ENCODE measurements around the gene C1orf115.

Gene C1orf115

GRCh38 chr1:220692436-220693228, 2.5 kb downstream of the C1orf115 start:
- DNase-seq (ENCODE audit: low read depth) = no peak
- H3K4me3 ChIP-seq (ENCODE audit: low read length) = no peak overlapping the region
- TF ChIP-seq CTCF (IDR thresholded peaks at IDR 0.05; ENCODE audit: insufficient read depth, low read depth, low read length, missing control alignments) = no peak

- no peak for DNase-seq (ENCODE audit: low read depth)
- TF ChIP-seq CTCF (IDR thresholded peaks at IDR 0.05; ENCODE audit: insufficient read depth, low read depth, low read length, missing control alignments) = no peak
- no peak overlapping the region for H3K4me3 ChIP-seq (ENCODE audit: low read length)
Measured at GRCh38 chr1:220694866-220695382, 4.8 kb downstream of the C1orf115 start.

GRCh38 chr1:220695426-220695825, 5.3 kb downstream of the C1orf115 start:
- TF ChIP-seq CTCF (IDR thresholded peaks at IDR 0.05; ENCODE audit: insufficient read depth, low read depth, low read length, missing control alignments) = no peak
- DNase-seq (ENCODE audit: low read depth) = no peak
- no peak overlapping the region for H3K4me3 ChIP-seq (ENCODE audit: low read length)

- TF ChIP-seq CTCF (IDR thresholded peaks at IDR 0.05; ENCODE audit: insufficient read depth, low read depth, low read length, missing control alignments) = no peak
- no peak overlapping the region for H3K4me3 ChIP-seq (ENCODE audit: low read length)
- DNase-seq (ENCODE audit: low read depth) = no peak
Measured at GRCh38 chr1:220696226-220696862, 6.2 kb downstream of the C1orf115 start.

- no peak for TF ChIP-seq CTCF (IDR thresholded peaks at IDR 0.05; ENCODE audit: insufficient read depth, low read depth, low read length, missing control alignments)
- peak; percentile 10 for DNase-seq (ENCODE audit: low read depth)
- no peak overlapping the region for H3K4me3 ChIP-seq (ENCODE audit: low read length)
Measured at GRCh38 chr1:220696863-220697231, 6.7 kb downstream of the C1orf115 start.

GRCh38 chr1:220697326-220697725, 7.2 kb downstream of the C1orf115 start:
- no peak for DNase-seq (ENCODE audit: low read depth)
- no peak overlapping the region for H3K4me3 ChIP-seq (ENCODE audit: low read length)
- TF ChIP-seq CTCF (IDR thresholded peaks at IDR 0.05; ENCODE audit: insufficient read depth, low read depth, low read length, missing control alignments) = no peak
